Measurements from ENCODE around the gene ELL.

The ELL gene

GRCh38 chr19:18429717-18430416 lies 92.0 kb downstream of the ELL start:
- WGBS = 22% methylated on average over 12 of the region's 13 CpGs
- Histone ChIP-seq H3K4me1 (ENCODE audit: insufficient read depth, low read length) (peaks cover 27% of the 10 kb centered on the region), H3K27me3 (ENCODE audit: insufficient read depth, low read length) (no peaks in the 10 kb centered on the region), H3K27ac (ENCODE audit: low read depth, low read length) (peak overlapping the region; percentile 80), H3K36me3 (ENCODE audit: insufficient read depth, low read length) (peaks cover 6% of the 10 kb centered on the region; the same call in 1 of the 2 replicates), H3K9ac (ENCODE audit: low read depth, low read length) (no peak overlapping the region), H3K9me3 (ENCODE audit: insufficient read depth, low read depth, low read length) (no peaks in the 10 kb centered on the region), H3K4me3 (ENCODE audit: low read length) (peak overlapping the region; percentile 60)

GRCh38 chr19:18428787-18429674 lies 92.8 kb downstream of the ELL start:
- Histone ChIP-seq H3K4me1 (ENCODE audit: insufficient read depth, low read length) (peaks cover 25% of the 10 kb centered on the region), H3K9me3 (ENCODE audit: insufficient read depth, low read depth, low read length) (no peaks in the 10 kb centered on the region), H3K27ac (ENCODE audit: low read depth, low read length) (peak overlapping the region; percentile 80), H3K27me3 (ENCODE audit: insufficient read depth, low read length) (no peaks in the 10 kb centered on the region), H3K36me3 (ENCODE audit: insufficient read depth, low read length) (no peaks in the 10 kb centered on the region), H3K9ac (ENCODE audit: low read depth, low read length) (no peak overlapping the region; the same call in 1 of the 2 replicates), H3K4me3 (ENCODE audit: low read length) (peak overlapping the region; percentile 60)
- WGBS = under 1% methylated on average over 77 of the region's 77 CpGs

GRCh38 chr19:18428173-18428786 lies 93.6 kb downstream of the ELL start:
- peaks cover 28% of the 10 kb centered on the region for H3K4me1 ChIP-seq (ENCODE audit: insufficient read depth, low read length)
- H3K9ac ChIP-seq (ENCODE audit: low read depth, low read length) = no peak overlapping the region
- H3K27ac ChIP-seq (ENCODE audit: low read depth, low read length) = no peak overlapping the region
- H3K4me3 ChIP-seq (ENCODE audit: low read length) = peak overlapping the region; percentile 60
- no peaks in the 10 kb centered on the region for H3K36me3 ChIP-seq (ENCODE audit: insufficient read depth, low read length)
- H3K9me3 ChIP-seq (ENCODE audit: insufficient read depth, low read depth, low read length) = no peaks in the 10 kb centered on the region
- H3K27me3 ChIP-seq (ENCODE audit: insufficient read depth, low read length) = no peaks in the 10 kb centered on the region
- 48% methylated on average over 15 of the region's 17 CpGs for WGBS

GRCh38 chr19:18427743-18428113 lies 94.1 kb downstream of the ELL start:
- no peak overlapping the region for H3K27ac ChIP-seq (ENCODE audit: low read depth, low read length)
- WGBS = 89% methylated on average over 12 of the region's 12 CpGs
- H3K27me3 ChIP-seq (ENCODE audit: insufficient read depth, low read length) = no peaks in the 10 kb centered on the region
- H3K4me1 ChIP-seq (ENCODE audit: insufficient read depth, low read length) = peaks cover 24% of the 10 kb centered on the region
- no peak overlapping the region for H3K4me3 ChIP-seq (ENCODE audit: low read length)
- no peak overlapping the region for H3K9ac ChIP-seq (ENCODE audit: low read depth, low read length)
- H3K36me3 ChIP-seq (ENCODE audit: insufficient read depth, low read length) = no peaks in the 10 kb centered on the region
- no peaks in the 10 kb centered on the region for H3K9me3 ChIP-seq (ENCODE audit: insufficient read depth, low read depth, low read length)

GRCh38 chr19:18427080-18427742 lies 94.7 kb downstream of the ELL start:
- 94% methylated on average over 16 of the region's 16 CpGs for WGBS
- no peak overlapping the region for H3K9ac ChIP-seq (ENCODE audit: low read depth, low read length)
- no peaks in the 10 kb centered on the region for H3K27me3 ChIP-seq (ENCODE audit: insufficient read depth, low read length)
- H3K9me3 ChIP-seq (ENCODE audit: insufficient read depth, low read depth, low read length) = no peaks in the 10 kb centered on the region
- H3K4me1 ChIP-seq (ENCODE audit: insufficient read depth, low read length) = peaks cover 22% of the 10 kb centered on the region
- H3K36me3 ChIP-seq (ENCODE audit: insufficient read depth, low read length) = no peaks in the 10 kb centered on the region
- no peak overlapping the region for H3K4me3 ChIP-seq (ENCODE audit: low read length)
- no peak overlapping the region for H3K27ac ChIP-seq (ENCODE audit: low read depth, low read length)

- Histone ChIP-seq H3K4me3 (ENCODE audit: low read length) (no peak overlapping the region), H3K9ac (ENCODE audit: low read depth, low read length) (no peak overlapping the region), H3K9me3 (ENCODE audit: insufficient read depth, low read depth, low read length) (no peaks in the 10 kb centered on the region), H3K27ac (ENCODE audit: low read depth, low read length) (no peak overlapping the region), H3K36me3 (ENCODE audit: insufficient read depth, low read length) (no peaks in the 10 kb centered on the region), H3K4me1 (ENCODE audit: insufficient read depth, low read length) (peaks cover 17% of the 10 kb centered on the region), H3K27me3 (ENCODE audit: insufficient read depth, low read length) (no peaks in the 10 kb centered on the region)
- 92% methylated on average over 8 of the region's 8 CpGs for WGBS
Measured at GRCh38 chr19:18426416-18426767, 95.5 kb downstream of the ELL start.

- WGBS = 89% methylated on average over 18 of the region's 18 CpGs
- Histone ChIP-seq H3K27ac (ENCODE audit: low read depth, low read length) (no peak overlapping the region), H3K4me1 (ENCODE audit: insufficient read depth, low read length) (peaks cover 17% of the 10 kb centered on the region), H3K4me3 (ENCODE audit: low read length) (no peak overlapping the region), H3K27me3 (ENCODE audit: insufficient read depth, low read length) (peaks cover 2% of the 10 kb centered on the region), H3K9ac (ENCODE audit: low read depth, low read length) (no peak overlapping the region), H3K9me3 (ENCODE audit: insufficient read depth, low read depth, low read length) (no peaks in the 10 kb centered on the region), H3K36me3 (ENCODE audit: insufficient read depth, low read length) (no peaks in the 10 kb centered on the region)
Measured at GRCh38 chr19:18425515-18426415, 96.1 kb downstream of the ELL start.

GRCh38 chr19:18424890-18425514 lies 96.9 kb downstream of the ELL start:
- H3K4me1 ChIP-seq (ENCODE audit: insufficient read depth, low read length) = peaks cover 11% of the 10 kb centered on the region
- no peak overlapping the region for H3K9ac ChIP-seq (ENCODE audit: low read depth, low read length)
- H3K9me3 ChIP-seq (ENCODE audit: insufficient read depth, low read depth, low read length) = no peaks in the 10 kb centered on the region
- 76% methylated on average over 17 of the region's 17 CpGs for WGBS
- H3K27me3 ChIP-seq (ENCODE audit: insufficient read depth, low read length) = peaks cover 10% of the 10 kb centered on the region
- H3K4me3 ChIP-seq (ENCODE audit: low read length) = no peak overlapping the region
- no peak overlapping the region for H3K27ac ChIP-seq (ENCODE audit: low read depth, low read length)
- no peaks in the 10 kb centered on the region for H3K36me3 ChIP-seq (ENCODE audit: insufficient read depth, low read length)

- Histone ChIP-seq H3K4me1 (ENCODE audit: insufficient read depth, low read length) (peaks cover 7% of the 10 kb centered on the region), H3K9ac (ENCODE audit: low read depth, low read length) (no peak overlapping the region), H3K9me3 (ENCODE audit: insufficient read depth, low read depth, low read length) (no peaks in the 10 kb centered on the region), H3K27me3 (ENCODE audit: insufficient read depth, low read length) (peaks cover 14% of the 10 kb centered on the region), H3K36me3 (ENCODE audit: insufficient read depth, low read length) (no peaks in the 10 kb centered on the region), H3K27ac (ENCODE audit: low read depth, low read length) (no peak overlapping the region), H3K4me3 (ENCODE audit: low read length) (no peak overlapping the region)
- 76% methylated on average over 22 of the region's 22 CpGs for WGBS
Measured at GRCh38 chr19:18424122-18424889, 97.6 kb downstream of the ELL start.
